H1 (cell line): ENCODE data around the gene AHI1.

Experiments
- CTCF ChIP-seq, 3 experiments: IDR thresholded peaks; 1 replicate in 2 of 3; 2 replicates in 1 of 3; pipeline versions ENCODE4 v1.5.1 to v1.6.1; 2011; ENCODE audit warnings: low read length in 3 of 3, mild to moderate bottlenecking in 3 of 3, inconsistent platforms in 2 of 3, low read depth in 1 of 3, moderate library complexity in 1 of 3; ENCODE audit not compliant: insufficient read depth in 1 of 3; ENCODE audit errors: control extremely low read depth in 1 of 3
- GABPA ChIP-seq: IDR thresholded peaks from 2 replicates; pipeline ENCODE4 v1.6.1; 2011; ENCODE audit warnings: mild to moderate bottlenecking, low read length, moderate library complexity, borderline replicate concordance; ENCODE audit not compliant: insufficient read depth
- JUN ChIP-seq: IDR thresholded peaks from 2 replicates; pipeline ENCODE4 v1.6.1; 2011; ENCODE audit warnings: low read depth, mild to moderate bottlenecking, improper control_type of control experiment, low read length
- POLR2A ChIP-seq, 2 experiments: IDR thresholded peaks; 1 replicate in 1 of 2; 2 replicates in 1 of 2; pipeline ENCODE4 v1.6.1; 2011; ENCODE audit warnings: low read depth in 2 of 2, low read length in 2 of 2, mild to moderate bottlenecking in 2 of 2; ENCODE audit errors: control extremely low read depth in 1 of 2

- TF ChIP-seq CTCF (IDR thresholded peaks at IDR 0.05; ENCODE audit: control extremely low read depth in 1 of 3, insufficient read depth in 1 of 3, low read depth in 1 of 3, low read length in 3 of 3) (no peak), GABPA (no peak), POLR2A (IDR thresholded peaks at IDR 0.05; ENCODE audit: control extremely low read depth in 1 of 2, low read depth in 2 of 2, low read length in 2 of 2) (no peak), JUN (no peak)
Observed at GRCh38 chr6:135240711-135241110, 256.8 kb downstream of the AHI1 start.
